GM12891 (cell line): Measurements from ENCODE around the gene CACNG1.
"Not testable (repeated sequence)": the region's sequence is repeated elsewhere in the genome, so short reads cannot be mapped to it uniquely, and the experiment has no call there.

Experiments
- POLR2AphosphoS5 ChIP-seq: IDR thresholded peaks from 2 replicates; pipeline ENCODE4 v1.6.1; 2011; ENCODE audit warnings: low read depth, low read length, control low read depth
- POU2F2 ChIP-seq: IDR thresholded peaks from 2 replicates; pipeline ENCODE4 v1.6.1; 2011; ENCODE audit warnings: low read depth, mild to moderate bottlenecking, control low read depth, low read length, moderate library complexity

DNA sequence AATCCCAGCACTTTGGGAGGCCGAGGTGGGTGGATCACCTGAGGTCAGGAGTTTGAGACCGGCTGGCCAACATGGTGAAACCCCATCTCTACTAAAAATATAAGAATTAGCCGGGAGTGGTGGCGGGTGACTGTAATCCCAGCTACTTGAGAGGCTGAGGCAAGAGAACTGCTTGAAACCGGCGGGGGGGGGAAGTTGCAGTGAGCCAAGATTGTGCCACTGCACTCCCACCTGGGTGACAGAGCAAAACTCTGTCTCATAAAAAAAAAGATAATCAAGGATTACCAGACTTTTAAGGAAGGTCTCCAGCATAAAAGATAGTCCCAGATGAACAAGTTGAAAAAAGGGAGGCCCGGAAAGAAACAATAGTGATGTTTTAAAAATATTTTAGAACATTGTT is 48.4 kb downstream of the CACNG1 start:
- TF ChIP-seq POLR2AphosphoS5, POU2F2: not testable (repeated sequence)
